Measurements from ENCODE around the gene VDAC2.

The VDAC2 gene

GRCh38 chr10:75175046-75175445, 35.5 kb upstream of the VDAC2 start (continued):
- TF ChIP-seq KLF1 (tag by site-specific recombination; IDR thresholded peaks at IDR 0.05) (no peak), ZBTB21 (tag by site-specific recombination; IDR thresholded peaks at IDR 0.05) (no peak), ZBTB6 (tag by site-specific recombination; IDR thresholded peaks at IDR 0.05) (no peak), ZNF670 (tag by site-specific recombination; IDR thresholded peaks at IDR 0.05; ENCODE audit: low read depth) (no peak), OVOL3 (tag by site-specific recombination; IDR thresholded peaks at IDR 0.05) (no peak), PRDM1 (tag by site-specific recombination; IDR thresholded peaks at IDR 0.05) (no peak), GLI4 (tag by site-specific recombination; IDR thresholded peaks at IDR 0.05) (no peak)

GRCh38 chr10:75176046-75176445, 34.5 kb upstream of the VDAC2 start:
- POLR2A ChIA-PET: no interaction called here
- no peak for TF ChIP-seq PRDM4 (tag by site-specific recombination; IDR thresholded peaks at IDR 0.05)
- TF ChIP-seq ZNF121 (tag by site-specific recombination; IDR thresholded peaks at IDR 0.05): no peak
- no peak for TF ChIP-seq ZNF670 (tag by site-specific recombination; IDR thresholded peaks at IDR 0.05; ENCODE audit: low read depth)
- no peak for TF ChIP-seq ZNF510 (tag by site-specific recombination; IDR thresholded peaks at IDR 0.05; ENCODE audit: insufficient replicate concordance)
- no peak for TF ChIP-seq ZFP37 (tag by site-specific recombination; IDR thresholded peaks at IDR 0.05)
- TF ChIP-seq ZNF664 (tag by site-specific recombination; IDR thresholded peaks at IDR 0.05): no peak
- TF ChIP-seq ZNF548 (tag by site-specific recombination; IDR thresholded peaks at IDR 0.05): no peak
- no peak for TF ChIP-seq ZNF362 (tag by site-specific recombination; IDR thresholded peaks at IDR 0.05)
- TF ChIP-seq ZNF48 (tag by site-specific recombination; IDR thresholded peaks at IDR 0.05): no peak
- TF ChIP-seq ZBTB1 (tag by site-specific recombination; IDR thresholded peaks at IDR 0.05): no peak
- no peak for TF ChIP-seq ZNF660 (tag by site-specific recombination; IDR thresholded peaks at IDR 0.05)
- no peak for TF ChIP-seq ZNF785 (tag by site-specific recombination; IDR thresholded peaks at IDR 0.05)
- no peak for TF ChIP-seq ZSCAN5A (tag by site-specific recombination; IDR thresholded peaks at IDR 0.05)
- no peak for TF ChIP-seq ZNF549 (tag by site-specific recombination; IDR thresholded peaks at IDR 0.05)
- CTCF ChIA-PET: interaction anchor here (0.7 kb wide), 1 partner anchor 199 kb away, joined by 4 read pairs; no protein-coding TSS in a partner anchor
- H3K9me3 ChIP-seq (ENCODE audit: control insufficient read depth, insufficient read depth, low read depth, low read length): no peaks in the 10 kb centered on the region
- no peak overlapping the region for H3K4me3 ChIP-seq (ENCODE audit: low read depth, low read length)
- no peak overlapping the region for H3K27ac ChIP-seq (ENCODE audit: extremely low read depth, low read depth, low read length)
- peaks cover 6 to 22% of the 10 kb centered on the region in 2 experiments; a peak in 2 of 3 replicates for H3K36me3 ChIP-seq (ENCODE audit: control insufficient read depth in 2 of 2, insufficient read depth in 1 of 2, low read length in 2 of 2)
- no peaks in the 10 kb centered on the region for H3K4me1 ChIP-seq (ENCODE audit: control insufficient read depth, insufficient read depth, low read length)
